22Rv1 (cell line): ENCODE measurements around the gene SRRM3.

ENCODE experiments used
- ZFX ChIP-seq: fragments of 450-650 bp; IDR thresholded peaks from 2 replicates; pipeline ENCODE4 v1.6.1; 2017; ENCODE audit warnings: antibody characterized with exemption, borderline replicate concordance
- TF ChIP-seq, protein P1 (sequence below): fragments of 450-650 bp; IDR thresholded peaks from 2 replicates; pipeline ENCODE4 v1.5.1; 2017; ENCODE audit warnings: mild to moderate bottlenecking

DNA sequence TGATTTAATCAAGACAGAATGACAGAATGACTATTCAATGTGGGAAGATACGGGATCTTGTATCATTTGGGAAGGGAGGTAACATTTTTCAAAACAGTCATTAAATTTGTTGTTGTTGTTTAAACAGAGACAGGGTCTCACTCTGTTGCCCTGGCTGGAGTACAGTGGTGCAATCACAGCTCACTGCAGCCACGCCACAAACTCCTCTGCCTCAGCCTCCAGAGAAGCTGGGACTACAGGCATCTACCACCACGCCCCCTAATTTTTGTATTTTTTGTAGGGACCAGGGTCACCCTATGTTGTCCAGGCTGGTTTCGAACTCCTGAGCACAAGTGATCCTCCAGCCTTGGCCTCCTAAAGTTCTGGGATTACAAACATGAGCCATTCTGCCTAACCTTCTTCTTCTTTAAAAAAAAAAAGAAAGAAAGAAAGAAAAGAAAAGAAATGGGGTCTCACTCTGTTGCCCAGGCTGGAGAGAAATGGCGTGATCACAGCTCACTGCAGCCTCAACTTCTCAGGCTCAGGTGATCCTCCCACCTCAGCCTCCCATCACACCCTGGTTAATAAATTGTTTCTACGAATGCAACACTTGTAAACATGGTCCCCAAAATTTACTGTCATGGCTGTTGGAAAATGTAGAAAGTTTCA, 132.7 kb downstream of the SRRM3 start:
- TF ChIP-seq, protein P1, sequence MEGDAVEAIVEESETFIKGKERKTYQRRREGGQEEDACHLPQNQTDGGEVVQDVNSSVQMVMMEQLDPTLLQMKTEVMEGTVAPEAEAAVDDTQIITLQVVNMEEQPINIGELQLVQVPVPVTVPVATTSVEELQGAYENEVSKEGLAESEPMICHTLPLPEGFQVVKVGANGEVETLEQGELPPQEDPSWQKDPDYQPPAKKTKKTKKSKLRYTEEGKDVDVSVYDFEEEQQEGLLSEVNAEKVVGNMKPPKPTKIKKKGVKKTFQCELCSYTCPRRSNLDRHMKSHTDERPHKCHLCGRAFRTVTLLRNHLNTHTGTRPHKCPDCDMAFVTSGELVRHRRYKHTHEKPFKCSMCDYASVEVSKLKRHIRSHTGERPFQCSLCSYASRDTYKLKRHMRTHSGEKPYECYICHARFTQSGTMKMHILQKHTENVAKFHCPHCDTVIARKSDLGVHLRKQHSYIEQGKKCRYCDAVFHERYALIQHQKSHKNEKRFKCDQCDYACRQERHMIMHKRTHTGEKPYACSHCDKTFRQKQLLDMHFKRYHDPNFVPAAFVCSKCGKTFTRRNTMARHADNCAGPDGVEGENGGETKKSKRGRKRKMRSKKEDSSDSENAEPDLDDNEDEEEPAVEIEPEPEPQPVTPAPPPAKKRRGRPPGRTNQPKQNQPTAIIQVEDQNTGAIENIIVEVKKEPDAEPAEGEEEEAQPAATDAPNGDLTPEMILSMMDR, result no peak
- no peak for TF ChIP-seq ZFX
